UCSD-AML1 (cell line): ENCODE measurements around the gene CNPY4.
"Not testable (repeated sequence)": the region's sequence is repeated elsewhere in the genome, so short reads cannot be mapped to it uniquely, and the experiment has no call there.

Source experiments
- DNase-seq: peaks from one replicate; lab custom pipeline; 2025; ENCODE audit not compliant: unreplicated experiment; lab: John Stamatoyannopoulos, UW

CNPY4 gene

GRCh38 chr7:100118388-100119071 is 904 bp upstream of the CNPY4 start:
- no peak for DNase-seq

- no peak for DNase-seq
These were observed 717 bp downstream of the CNPY4 start for GRCh38 chr7:100119970-100120732.

DNA sequence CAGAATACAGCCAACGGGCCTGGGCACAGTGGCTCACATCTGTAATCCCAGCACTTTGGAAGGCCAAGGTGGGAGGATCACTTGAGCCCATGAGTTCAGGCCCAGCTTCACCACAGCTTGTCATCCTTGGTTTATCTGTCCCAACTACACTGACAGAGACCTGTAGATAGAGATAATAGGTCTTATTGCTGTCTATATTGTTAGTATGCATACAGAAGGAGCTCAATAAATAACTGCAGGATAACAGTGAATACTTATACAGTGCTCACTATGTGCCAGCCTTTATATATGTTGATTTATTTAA is 1.3 kb downstream of the CNPY4 start:
- DNase-seq: no peak

DNA sequence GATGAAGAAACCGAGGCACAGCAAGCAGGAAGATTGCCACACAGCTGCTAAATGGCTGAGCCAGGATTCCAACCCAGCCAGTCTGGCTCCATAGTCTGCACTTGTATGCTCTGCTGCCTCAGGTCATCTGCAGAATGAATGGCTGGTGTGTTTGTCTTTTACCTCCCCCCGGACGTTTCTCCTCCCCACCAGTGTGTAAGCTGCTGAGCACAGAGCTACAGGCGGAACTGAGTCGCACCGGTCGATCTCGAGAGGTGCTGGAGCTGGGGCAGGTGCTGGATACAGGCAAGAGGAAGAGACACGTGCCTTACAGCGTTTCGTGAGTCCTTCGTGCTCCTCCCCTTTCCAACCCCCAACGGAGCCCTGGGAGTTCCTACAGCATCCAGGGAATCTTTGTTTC is 2.6 kb downstream of the CNPY4 start:
- no peak for DNase-seq

DNA sequence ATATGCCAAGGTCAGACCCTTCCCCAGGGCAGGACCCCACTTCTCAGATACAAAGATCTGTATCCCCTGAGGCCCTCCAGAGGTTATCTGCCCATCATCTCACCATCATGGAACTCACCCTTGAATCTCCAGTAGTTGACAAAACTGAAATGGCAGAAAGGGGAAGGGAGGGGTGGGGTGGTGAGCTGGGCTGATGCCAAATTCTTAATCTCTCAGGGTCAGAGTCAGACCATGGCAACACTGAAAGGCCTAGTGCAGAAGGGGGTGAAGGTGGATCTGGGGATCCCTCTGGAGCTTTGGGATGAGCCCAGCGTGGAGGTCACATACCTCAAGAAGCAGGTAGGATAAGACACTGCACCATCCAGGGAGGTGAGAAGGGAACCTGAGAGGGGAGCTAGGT is 3.1 kb downstream of the CNPY4 start:
- no peak for DNase-seq

DNA sequence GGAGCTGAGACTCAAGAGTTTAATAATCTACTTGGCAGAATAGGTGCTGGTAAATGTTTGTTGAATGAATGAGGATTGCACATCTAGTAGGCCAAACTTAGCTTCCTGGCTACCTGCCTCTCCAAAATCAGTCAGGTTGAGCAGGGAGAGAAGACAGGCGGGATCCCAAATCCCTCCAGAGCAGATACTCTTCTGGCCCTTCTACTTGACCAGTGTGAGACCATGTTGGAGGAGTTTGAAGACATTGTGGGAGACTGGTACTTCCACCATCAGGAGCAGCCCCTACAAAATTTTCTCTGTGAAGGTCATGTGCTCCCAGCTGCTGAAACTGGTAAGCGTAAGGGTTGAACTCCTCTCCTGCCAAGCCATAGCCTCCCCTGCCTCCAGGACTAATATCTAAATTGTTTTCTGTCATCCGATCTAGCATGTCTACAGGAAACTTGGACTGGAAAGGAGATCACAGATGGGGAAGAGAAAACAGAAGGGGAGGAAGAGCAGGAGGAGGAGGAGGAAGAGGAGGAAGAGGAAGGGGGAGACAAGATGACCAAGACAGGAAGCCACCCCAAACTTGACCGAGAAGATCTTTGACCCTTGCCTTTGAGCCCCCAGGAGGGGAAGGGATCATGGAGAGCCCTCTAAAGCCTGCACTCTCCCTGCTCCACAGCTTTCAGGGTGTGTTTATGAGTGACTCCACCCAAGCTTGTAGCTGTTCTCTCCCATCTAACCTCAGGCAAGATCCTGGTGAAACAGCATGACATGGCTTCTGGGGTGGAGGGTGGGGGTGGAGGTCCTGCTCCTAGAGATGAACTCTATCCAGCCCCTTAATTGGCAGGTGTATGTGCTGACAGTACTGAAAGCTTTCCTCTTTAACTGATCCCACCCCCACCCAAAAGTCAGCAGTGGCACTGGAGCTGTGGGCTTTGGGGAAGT is 5.1 kb downstream of the CNPY4 start:
- DNase-seq: peak; percentile 13

- no peak for DNase-seq
These were observed 7.0 kb downstream of the CNPY4 start for GRCh38 chr7:100126239-100126930.

- DNase-seq: peak; percentile 75
These were observed 7.8 kb downstream of the CNPY4 start, which contains the start of gene MBLAC1 for GRCh38 chr7:100126931-100127865. Gene MBLAC1 (plus strand): TSS chr7:100126967. CDS start chr7:100127396, 429 bp downstream.

DNA sequence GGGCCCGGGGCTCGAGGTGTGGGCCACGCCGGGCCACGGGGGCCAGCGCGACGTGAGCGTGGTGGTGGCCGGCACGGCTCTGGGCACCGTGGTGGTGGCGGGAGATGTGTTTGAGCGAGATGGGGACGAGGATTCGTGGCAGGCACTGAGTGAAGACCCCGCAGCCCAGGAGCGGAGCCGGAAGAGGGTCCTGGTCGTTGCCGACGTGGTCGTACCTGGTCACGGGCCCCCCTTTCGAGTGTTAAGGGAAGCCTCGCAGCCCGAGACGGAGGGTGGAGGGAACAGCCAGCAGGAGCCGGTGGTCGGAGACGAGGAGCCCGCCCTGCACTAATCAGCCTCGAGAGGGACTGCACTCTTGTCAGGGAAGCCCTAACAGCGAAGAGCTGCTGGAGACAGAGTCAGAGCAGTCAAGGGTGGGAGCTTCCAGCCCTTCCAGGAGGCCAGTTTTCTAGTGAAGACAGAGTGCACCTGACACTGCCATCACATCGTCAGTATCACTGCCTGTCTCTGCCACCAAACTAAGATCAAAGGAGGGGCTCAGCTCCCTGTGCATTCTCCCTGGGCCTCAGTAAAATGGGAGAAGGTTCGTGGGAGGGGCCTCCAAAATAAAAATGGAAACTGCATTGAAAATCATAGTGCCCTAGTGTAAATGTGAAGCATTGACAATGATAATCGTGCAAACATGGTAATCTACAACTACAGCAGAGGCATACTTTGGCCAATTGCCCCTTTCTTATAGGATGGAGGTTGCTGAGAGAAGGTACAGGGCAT is 8.6 kb downstream of the CNPY4 start:
- no peak for DNase-seq

- DNase-seq: no peak
These were observed 9.2 kb downstream of the CNPY4 start for GRCh38 chr7:100128637-100128963.

GRCh38 chr7:100130220-100130607 is 10.8 kb downstream of the CNPY4 start:
- DNase-seq: not testable (repeated sequence)

- DNase-seq: peak; percentile 64
These were observed 11.4 kb downstream of the CNPY4 start for GRCh38 chr7:100130608-100131453.

GRCh38 chr7:100132126-100132525 is 12.7 kb downstream of the CNPY4 start:
- no peak for DNase-seq

- DNase-seq: peak; percentile 28
These were observed 13.3 kb downstream of the CNPY4 start for GRCh38 chr7:100132697-100133151.

- no peak for DNase-seq
These were observed 18.7 kb downstream of the CNPY4 start for GRCh38 chr7:100137851-100138760.

DNA sequence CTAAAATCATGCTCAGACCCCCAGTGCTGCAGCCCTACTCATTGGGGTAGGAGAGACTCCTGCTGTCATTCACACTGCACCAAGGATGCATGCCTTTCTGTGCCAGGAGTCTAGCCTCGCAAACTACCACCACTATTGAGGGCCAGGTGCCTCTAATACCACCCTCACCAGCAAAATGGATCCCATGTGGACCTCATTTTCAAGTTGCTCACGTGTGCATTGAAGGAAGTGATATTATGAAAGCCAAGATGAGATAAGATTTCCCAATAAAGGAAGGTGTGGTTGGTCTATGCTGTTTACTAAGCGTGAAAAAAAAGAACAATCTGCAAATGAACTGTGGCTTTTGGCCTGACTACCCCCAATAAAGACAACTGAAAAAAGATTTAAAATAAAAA is 22.1 kb downstream of the CNPY4 start:
- no peak for DNase-seq

GRCh38 chr7:100142461-100142860 is 23.0 kb downstream of the CNPY4 start:
- no peak for DNase-seq
